IPS-18a (cell line): ENCODE data around the gene PRKAR2B.
"Not testable (repeated sequence)": the region's sequence is repeated elsewhere in the genome, so short reads cannot be mapped to it uniquely, and the experiment has no call there.

Source experiments
- H3K27ac ChIP-seq: one replicate; pipeline ENCODE4 v1.5.1; 2013; ENCODE audit warnings: low read length
- H3K27me3 ChIP-seq: one replicate; pipeline ENCODE4 v1.6.1; 2013; ENCODE audit warnings: mild to moderate bottlenecking, low read length; ENCODE audit not compliant: control insufficient read depth, insufficient read depth
- H3K36me3 ChIP-seq: one replicate; pipeline ENCODE4 v1.6.1; 2013; ENCODE audit warnings: low read depth, low read length; ENCODE audit not compliant: control insufficient read depth
- H3K4me1 ChIP-seq: one replicate; pipeline ENCODE4 v1.6.1; 2013; ENCODE audit warnings: low read depth, low read length; ENCODE audit not compliant: control insufficient read depth
- H3K4me3 ChIP-seq: one replicate; pipeline ENCODE4 v1.5.1; 2013; ENCODE audit warnings: low read length
- H3K9ac ChIP-seq: one replicate; pipeline ENCODE4 v1.6.1; 2013; ENCODE audit warnings: mild to moderate bottlenecking, low read length, moderate library complexity
- H3K9me3 ChIP-seq: one replicate; pipeline ENCODE4 v1.6.1; 2013; ENCODE audit warnings: low read depth, low read length; ENCODE audit not compliant: control insufficient read depth

Gene PRKAR2B

GRCh38 chr7:107056058-107056457 lies 11.6 kb downstream of the PRKAR2B start:
- H3K9ac ChIP-seq, H3K4me1 ChIP-seq, H3K36me3 ChIP-seq, H3K9me3 ChIP-seq, H3K27ac ChIP-seq, H3K27me3 ChIP-seq, H3K4me3 ChIP-seq: not testable (repeated sequence)

GRCh38 chr7:107056728-107057473 lies 12.4 kb downstream of the PRKAR2B start:
- H3K27ac ChIP-seq = no peak overlapping the region
- H3K9ac ChIP-seq = no peak overlapping the region
- H3K4me3 ChIP-seq = no peak overlapping the region
- no peaks in the 10 kb centered on the region for H3K36me3 ChIP-seq
- no peaks in the 10 kb centered on the region for H3K4me1 ChIP-seq
- no peaks in the 10 kb centered on the region for H3K27me3 ChIP-seq
- H3K9me3 ChIP-seq = no peaks in the 10 kb centered on the region

- Histone ChIP-seq H3K4me3 (no peak overlapping the region), H3K9ac (no peak overlapping the region), H3K9me3 (no peaks in the 10 kb centered on the region), H3K27ac (no peak overlapping the region), H3K4me1 (no peaks in the 10 kb centered on the region), H3K36me3 (no peaks in the 10 kb centered on the region), H3K27me3 (no peaks in the 10 kb centered on the region)
These were observed 12.9 kb downstream of the PRKAR2B start for GRCh38 chr7:107057474-107057833.

GRCh38 chr7:107059468-107059867 lies 15.0 kb downstream of the PRKAR2B start:
- no peaks in the 10 kb centered on the region for H3K27me3 ChIP-seq
- H3K4me3 ChIP-seq = no peak overlapping the region
- no peaks in the 10 kb centered on the region for H3K9me3 ChIP-seq
- no peak overlapping the region for H3K27ac ChIP-seq
- no peak overlapping the region for H3K9ac ChIP-seq
- no peaks in the 10 kb centered on the region for H3K4me1 ChIP-seq
- no peaks in the 10 kb centered on the region for H3K36me3 ChIP-seq

- Histone ChIP-seq H3K4me3 (no peak overlapping the region), H3K4me1 (peaks cover 11% of the 10 kb centered on the region), H3K27ac (no peak overlapping the region), H3K9ac (no peak overlapping the region), H3K9me3 (no peaks in the 10 kb centered on the region), H3K27me3 (no peaks in the 10 kb centered on the region), H3K36me3 (no peaks in the 10 kb centered on the region)
These were observed 19.0 kb downstream of the PRKAR2B start for GRCh38 chr7:107063245-107064120.

GRCh38 chr7:107064255-107064654 lies 19.8 kb downstream of the PRKAR2B start:
- Histone ChIP-seq H3K36me3 (no peaks in the 10 kb centered on the region), H3K4me3 (no peak overlapping the region), H3K27me3 (no peaks in the 10 kb centered on the region), H3K9ac (no peak overlapping the region), H3K4me1 (peaks cover 14% of the 10 kb centered on the region), H3K27ac (no peak overlapping the region), H3K9me3 (no peaks in the 10 kb centered on the region)

GRCh38 chr7:107065929-107066247 lies 21.4 kb downstream of the PRKAR2B start:
- H3K27me3 ChIP-seq = no peaks in the 10 kb centered on the region
- no peak overlapping the region for H3K9ac ChIP-seq
- H3K4me3 ChIP-seq = no peak overlapping the region
- no peak overlapping the region for H3K27ac ChIP-seq
- no peaks in the 10 kb centered on the region for H3K36me3 ChIP-seq
- peaks cover 14% of the 10 kb centered on the region for H3K4me1 ChIP-seq
- H3K9me3 ChIP-seq = no peaks in the 10 kb centered on the region

- Histone ChIP-seq H3K4me3 (no peak overlapping the region), H3K36me3 (no peaks in the 10 kb centered on the region), H3K27me3 (no peaks in the 10 kb centered on the region), H3K9ac (no peak overlapping the region), H3K9me3 (no peaks in the 10 kb centered on the region), H3K4me1 (peaks cover 14% of the 10 kb centered on the region), H3K27ac (no peak overlapping the region)
These were observed 23.7 kb downstream of the PRKAR2B start for GRCh38 chr7:107068156-107068555.

GRCh38 chr7:107069457-107069856 lies 25.0 kb downstream of the PRKAR2B start:
- Histone ChIP-seq H3K4me1 (peaks cover 14% of the 10 kb centered on the region), H3K36me3 (no peaks in the 10 kb centered on the region), H3K27ac (no peak overlapping the region), H3K27me3 (no peaks in the 10 kb centered on the region), H3K9ac (no peak overlapping the region), H3K9me3 (no peaks in the 10 kb centered on the region), H3K4me3 (no peak overlapping the region)

- H3K4me1 ChIP-seq = peaks cover 14% of the 10 kb centered on the region
- H3K27ac ChIP-seq = no peak overlapping the region
- H3K27me3 ChIP-seq = no peaks in the 10 kb centered on the region
- H3K4me3 ChIP-seq = no peak overlapping the region
- H3K9me3 ChIP-seq = no peaks in the 10 kb centered on the region
- H3K36me3 ChIP-seq = no peaks in the 10 kb centered on the region
- no peak overlapping the region for H3K9ac ChIP-seq
These were observed 26.2 kb downstream of the PRKAR2B start for GRCh38 chr7:107070710-107071109.

GRCh38 chr7:107071129-107071528 lies 26.6 kb downstream of the PRKAR2B start:
- Histone ChIP-seq H3K27ac (no peak overlapping the region), H3K27me3 (no peaks in the 10 kb centered on the region), H3K36me3 (no peaks in the 10 kb centered on the region), H3K9me3 (no peaks in the 10 kb centered on the region), H3K4me3 (no peak overlapping the region), H3K4me1 (peaks cover 14% of the 10 kb centered on the region), H3K9ac (no peak overlapping the region)

GRCh38 chr7:107072133-107072532 lies 27.6 kb downstream of the PRKAR2B start:
- no peak overlapping the region for H3K9ac ChIP-seq
- H3K4me3 ChIP-seq = no peak overlapping the region
- no peaks in the 10 kb centered on the region for H3K36me3 ChIP-seq
- H3K27ac ChIP-seq = no peak overlapping the region
- H3K4me1 ChIP-seq = peaks cover 14% of the 10 kb centered on the region
- no peaks in the 10 kb centered on the region for H3K9me3 ChIP-seq
- no peaks in the 10 kb centered on the region for H3K27me3 ChIP-seq
